Fibroblast of the aortic adventitia (primary cell): ENCODE results near the gene RPS6KA5. TPM values are rescaled to one million over a fixed set of nuclear protein-coding genes. Genes with fewer than 3 reads are reported as not detected.

Experiments used
- DNase-seq: peaks from one replicate; pipeline ENCODE4 v3.0.0-alpha.2; 2010; ENCODE audit warnings: low read depth
- H3K4me3 ChIP-seq: 2 replicates; pipeline ENCODE4 v1.5.1; 2011; ENCODE audit warnings: low read depth, mild to moderate bottlenecking, control low read depth, low read length, moderate library complexity
- total RNA-seq: library from RNA; depleted of rRNA; stranded (reverse); fragments of >200 nt; gene quantifications from 2 replicates; pipeline ENCODE4 v1.2.3, GENCODE V29; 2012; ENCODE audit warnings: low replicate concordance
- TF ChIP-seq, protein P1 (sequence below): IDR thresholded peaks from 2 replicates; pipeline ENCODE4 v1.5.1; 2011; ENCODE audit warnings: mild to moderate bottlenecking, low read length, control low read depth, inconsistent platforms; ENCODE audit not compliant: insufficient read depth

The RPS6KA5 gene
- total RNA-seq, 1 donor: 5.0 TPM

DNA sequence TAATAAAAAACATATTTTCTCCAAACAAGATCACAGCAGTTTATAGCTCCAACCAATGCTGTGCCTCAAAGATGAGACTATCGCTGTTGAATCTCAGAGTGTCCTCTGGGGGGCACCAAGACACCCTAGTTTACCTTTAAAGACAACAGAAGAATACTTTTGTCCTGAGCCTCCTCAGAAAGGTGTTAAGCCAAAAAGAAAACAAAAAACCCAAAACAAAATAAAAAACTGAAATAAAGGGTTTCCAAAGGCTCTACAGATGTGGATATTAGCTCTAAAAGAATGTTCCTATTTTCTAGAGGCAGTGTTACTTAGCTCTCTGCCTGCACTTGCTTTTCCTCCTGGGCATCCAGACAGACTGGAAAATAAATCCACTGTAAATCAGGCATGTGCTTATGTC is 157.3 kb downstream of the RPS6KA5 start:
- H3K4me3 ChIP-seq: no peak overlapping the region
- TF ChIP-seq, protein P1, sequence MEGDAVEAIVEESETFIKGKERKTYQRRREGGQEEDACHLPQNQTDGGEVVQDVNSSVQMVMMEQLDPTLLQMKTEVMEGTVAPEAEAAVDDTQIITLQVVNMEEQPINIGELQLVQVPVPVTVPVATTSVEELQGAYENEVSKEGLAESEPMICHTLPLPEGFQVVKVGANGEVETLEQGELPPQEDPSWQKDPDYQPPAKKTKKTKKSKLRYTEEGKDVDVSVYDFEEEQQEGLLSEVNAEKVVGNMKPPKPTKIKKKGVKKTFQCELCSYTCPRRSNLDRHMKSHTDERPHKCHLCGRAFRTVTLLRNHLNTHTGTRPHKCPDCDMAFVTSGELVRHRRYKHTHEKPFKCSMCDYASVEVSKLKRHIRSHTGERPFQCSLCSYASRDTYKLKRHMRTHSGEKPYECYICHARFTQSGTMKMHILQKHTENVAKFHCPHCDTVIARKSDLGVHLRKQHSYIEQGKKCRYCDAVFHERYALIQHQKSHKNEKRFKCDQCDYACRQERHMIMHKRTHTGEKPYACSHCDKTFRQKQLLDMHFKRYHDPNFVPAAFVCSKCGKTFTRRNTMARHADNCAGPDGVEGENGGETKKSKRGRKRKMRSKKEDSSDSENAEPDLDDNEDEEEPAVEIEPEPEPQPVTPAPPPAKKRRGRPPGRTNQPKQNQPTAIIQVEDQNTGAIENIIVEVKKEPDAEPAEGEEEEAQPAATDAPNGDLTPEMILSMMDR: peak; percentile 69
- peak; percentile 79 for DNase-seq

DNA sequence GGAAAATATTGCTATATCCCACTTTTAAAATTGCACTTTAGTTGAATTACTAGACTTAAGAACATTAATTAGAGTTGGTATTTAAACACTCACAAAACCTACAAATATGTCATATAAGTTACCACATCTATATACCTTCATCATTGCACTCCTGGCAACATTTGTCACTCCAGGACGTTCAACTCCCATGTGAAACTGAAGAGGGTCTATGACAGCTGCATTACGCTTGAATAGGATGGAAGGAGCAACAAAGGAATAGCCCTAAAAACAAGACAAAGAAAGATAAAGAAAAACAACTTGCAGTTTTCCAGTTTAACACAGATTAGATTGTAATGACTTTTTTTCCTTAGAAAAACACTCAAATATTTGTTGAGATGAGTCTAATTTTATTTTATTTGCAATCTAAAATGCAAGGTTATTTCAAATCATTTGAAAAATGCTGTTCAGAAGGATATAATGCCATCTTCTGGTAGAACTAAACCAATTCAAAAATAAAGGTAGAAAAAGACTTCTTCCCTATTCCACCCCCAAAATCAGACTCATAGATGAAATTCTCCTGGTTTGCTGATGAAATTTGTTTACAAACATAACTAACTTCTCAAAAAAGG is 159.9 kb downstream of the RPS6KA5 start:
- no peak overlapping the region for H3K4me3 ChIP-seq
- DNase-seq: peak; percentile 24
- TF ChIP-seq, protein P1: peak; percentile 18

DNA sequence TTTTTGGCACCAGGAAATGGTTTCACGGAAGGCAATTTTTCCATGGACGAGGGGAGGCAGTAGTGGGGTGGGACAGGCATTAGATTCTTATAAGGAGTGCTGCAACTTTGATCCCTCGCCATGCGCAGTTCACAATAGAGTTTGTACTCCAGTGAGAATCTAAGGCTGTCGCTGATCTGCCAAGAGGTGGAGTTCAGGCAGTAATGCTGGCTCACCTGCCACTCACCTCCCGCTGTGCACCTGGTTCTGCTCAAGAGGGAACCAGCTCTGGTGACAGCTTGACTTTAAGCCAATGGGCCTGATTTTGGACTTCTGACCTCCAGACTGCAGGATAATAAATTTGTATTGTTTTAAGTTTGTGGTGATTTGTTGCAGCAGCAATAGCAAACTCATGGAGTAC is 163.4 kb downstream of the RPS6KA5 start:
- DNase-seq: no peak
- TF ChIP-seq, protein P1: no peak
- no peak overlapping the region for H3K4me3 ChIP-seq

DNA sequence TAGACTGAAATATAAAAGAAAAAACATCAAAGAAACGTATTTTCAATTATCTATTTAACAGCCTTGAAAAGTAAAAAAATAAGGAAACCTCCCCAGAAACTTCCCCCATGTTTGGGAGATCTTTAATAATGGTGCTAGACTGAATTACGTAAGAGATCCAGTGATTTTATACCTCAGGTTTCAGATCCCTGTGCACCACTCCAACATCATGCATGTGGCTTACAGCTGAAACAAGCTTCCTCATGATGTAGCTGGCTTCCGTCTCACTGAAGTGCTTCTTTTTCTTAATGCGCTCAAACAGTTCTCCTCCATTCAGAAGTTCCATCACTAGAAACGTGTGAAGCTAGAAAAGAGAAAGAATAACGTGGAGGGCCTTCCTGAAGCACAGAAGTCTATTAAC is 166.2 kb downstream of the RPS6KA5 start:
- no peak overlapping the region for H3K4me3 ChIP-seq
- TF ChIP-seq, protein P1: no peak
- DNase-seq: no peak

DNA sequence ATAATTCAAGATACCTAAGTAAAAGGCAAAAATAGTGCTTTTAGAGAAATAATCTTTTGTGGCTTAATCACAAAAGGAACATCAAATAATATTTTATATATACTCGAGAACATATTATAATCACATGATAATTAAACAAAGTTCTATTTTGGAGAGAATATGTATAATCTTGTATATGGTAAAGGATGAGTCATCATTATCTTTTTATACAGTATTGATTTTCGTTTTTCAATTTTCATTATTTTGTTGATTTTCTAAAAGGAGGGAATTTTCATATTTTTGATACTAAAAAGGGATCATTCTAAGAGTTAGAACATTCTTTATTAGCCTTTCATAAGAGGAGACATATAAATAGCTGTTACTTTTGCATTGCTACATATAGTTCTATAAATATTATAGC is 166.9 kb downstream of the RPS6KA5 start:
- H3K4me3 ChIP-seq: no peak overlapping the region
- DNase-seq: no peak
- TF ChIP-seq, protein P1: no peak

DNA sequence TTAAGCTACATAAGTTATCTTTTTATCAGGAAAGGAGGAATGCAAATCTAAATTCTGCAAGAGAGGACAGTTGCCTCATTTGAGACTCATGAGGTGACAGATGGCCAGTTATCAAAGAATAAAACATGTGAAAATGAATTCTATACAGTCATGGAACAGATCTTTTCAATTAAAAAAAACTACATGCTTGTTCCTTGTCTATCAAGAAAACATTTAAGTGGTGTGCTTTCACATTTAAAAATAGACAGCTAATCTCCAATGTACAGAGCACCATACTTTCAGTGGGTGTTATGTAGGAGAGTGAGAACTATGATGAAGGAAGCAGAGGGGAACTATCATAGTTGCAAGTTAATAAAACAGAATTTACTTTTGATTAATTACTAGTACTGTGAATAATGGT is 167.5 kb downstream of the RPS6KA5 start:
- TF ChIP-seq, protein P1: no peak

DNA sequence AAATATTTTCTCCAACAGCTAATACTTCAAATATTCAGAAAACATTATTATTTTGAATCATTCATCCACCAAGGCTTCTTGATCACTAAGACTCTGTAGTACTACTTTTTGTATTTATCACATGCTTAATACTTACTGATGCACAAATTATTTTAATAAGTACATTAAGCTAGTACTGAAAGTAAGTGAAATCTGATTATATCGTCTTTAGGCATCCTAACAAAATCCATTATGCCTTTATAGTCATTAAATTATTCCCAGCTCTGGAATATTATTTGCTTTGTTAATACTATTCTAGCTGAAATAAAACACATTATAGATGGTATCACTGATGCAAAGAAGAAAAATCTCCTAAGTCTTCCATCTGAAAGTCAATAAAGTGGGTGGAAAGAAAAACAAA is 169.1 kb downstream of the RPS6KA5 start:
- TF ChIP-seq, protein P1: no peak
- no peak for DNase-seq
- H3K4me3 ChIP-seq: no peak overlapping the region

More for the DNA sequence above, 167.5 kb downstream of the RPS6KA5 start:
- no peak overlapping the region for H3K4me3 ChIP-seq
- no peak for DNase-seq
